ENCODE data around the gene POP4.
"Not testable (repeated sequence)": the region's sequence is repeated elsewhere in the genome, so short reads cannot be mapped to it uniquely, and the experiment has no call there.

Gene POP4, protein sequence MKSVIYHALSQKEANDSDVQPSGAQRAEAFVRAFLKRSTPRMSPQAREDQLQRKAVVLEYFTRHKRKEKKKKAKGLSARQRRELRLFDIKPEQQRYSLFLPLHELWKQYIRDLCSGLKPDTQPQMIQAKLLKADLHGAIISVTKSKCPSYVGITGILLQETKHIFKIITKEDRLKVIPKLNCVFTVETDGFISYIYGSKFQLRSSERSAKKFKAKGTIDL

DNA sequence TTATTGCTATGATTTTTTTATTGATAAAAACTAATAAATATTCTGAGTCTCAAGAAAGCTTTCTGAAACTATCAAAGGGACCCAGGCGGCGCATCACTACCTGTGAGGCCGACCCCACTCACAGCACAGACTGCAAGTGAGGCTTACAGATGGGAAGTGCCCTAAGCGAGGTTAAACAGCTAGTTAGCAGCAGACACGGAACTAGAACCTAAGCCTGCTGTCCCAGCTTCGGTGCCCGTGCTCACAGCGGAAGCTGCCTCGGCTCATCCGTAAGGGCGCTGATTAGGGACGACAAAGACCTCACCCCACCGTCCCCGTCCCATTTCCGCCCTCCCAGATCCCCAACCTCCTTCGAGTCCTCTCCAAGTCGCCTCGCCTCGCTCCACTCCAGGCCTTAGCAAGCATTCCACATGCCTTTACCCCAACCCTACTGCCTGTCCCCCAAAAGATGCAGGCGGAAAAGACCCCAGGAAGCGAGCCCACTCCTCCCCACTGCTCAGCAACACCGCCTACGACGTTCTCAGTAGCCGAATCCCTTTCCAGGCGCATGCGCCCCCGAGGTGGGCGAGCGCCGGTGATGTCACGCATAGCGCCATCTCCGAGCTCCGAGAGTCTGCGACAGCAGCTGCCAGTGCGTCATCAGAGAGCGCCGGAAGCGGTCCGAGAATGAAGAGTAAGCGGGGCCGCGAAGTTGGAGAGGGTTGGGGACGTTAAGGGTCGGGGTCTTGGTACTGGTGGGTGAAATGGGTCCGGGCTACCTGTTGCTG lies at the start of gene POP4:
Gene POP4 (plus strand): TSS at position 631 of the 767 bp plus-strand sequence. CDS start 36 bp downstream, at position 667.
- peak; percentile 97 for DNase-seq

- DNase-seq, result not testable (repeated sequence)
These were observed 47.0 kb upstream of the POP4 start for GRCh38 chr19:29559110-29559509.

DNA sequence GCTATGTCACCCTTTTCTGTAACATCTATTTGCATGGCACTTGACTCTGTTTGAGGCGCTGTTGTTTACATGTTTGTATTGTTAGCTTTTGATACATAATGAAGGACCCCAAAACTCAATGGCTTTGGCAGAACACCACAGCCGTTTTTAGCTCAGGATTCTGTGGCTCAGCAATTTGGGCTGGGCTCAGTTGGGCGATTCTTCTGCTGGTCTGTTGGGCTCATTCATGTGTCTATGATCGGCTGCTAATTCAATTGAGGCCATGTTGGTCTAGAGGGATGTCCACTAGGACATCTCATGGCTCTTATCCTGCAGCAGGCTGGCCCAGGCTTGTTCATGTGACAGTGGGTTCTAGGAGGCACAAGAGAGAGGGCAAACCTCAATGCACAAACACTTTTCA lies 46.3 kb upstream of the POP4 start:
- DNase-seq, result no peak

DNA sequence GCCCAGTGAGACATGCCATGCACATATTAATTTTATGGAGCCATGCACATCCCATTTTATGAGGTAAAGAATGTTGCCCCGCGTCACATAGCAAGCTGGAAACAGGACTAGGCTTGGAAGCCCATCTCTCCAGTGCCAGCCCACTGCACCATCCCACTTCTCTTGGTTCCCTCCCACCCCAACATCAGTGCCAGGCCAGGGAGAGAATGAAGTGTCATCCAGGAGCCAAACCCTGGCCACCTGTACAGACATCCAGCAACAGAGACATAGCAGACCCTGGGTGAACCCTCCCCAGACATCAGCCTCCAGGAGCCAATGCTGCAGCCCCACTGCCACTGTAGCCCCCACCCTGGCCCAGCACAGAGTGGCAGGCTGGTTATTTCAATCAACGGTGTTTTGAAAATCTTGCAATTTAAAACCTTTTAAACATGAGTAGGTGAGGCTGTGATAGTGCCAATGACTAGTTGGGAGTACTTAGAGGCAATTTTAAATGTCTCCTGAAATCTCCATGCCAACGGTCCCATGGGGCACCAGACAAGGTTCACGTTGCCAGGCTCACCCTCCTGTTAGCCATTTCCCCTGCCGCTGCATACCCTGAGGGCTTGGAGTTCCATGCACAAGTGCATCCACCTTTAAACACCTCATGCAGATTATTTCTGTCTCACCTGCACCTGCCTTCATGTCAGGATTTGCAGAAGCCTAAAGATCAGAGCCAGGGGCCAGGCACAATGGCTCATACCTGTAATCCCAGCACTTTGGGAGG lies 45.6 kb upstream of the POP4 start:
- no peak for DNase-seq

- no peak for DNase-seq
These were observed 44.5 kb upstream of the POP4 start for GRCh38 chr19:29561601-29562000.

GRCh38 chr19:29562299-29563297 lies 43.5 kb upstream of the POP4 start:
- no peak for DNase-seq

- no peak for DNase-seq
These were observed 42.5 kb upstream of the POP4 start for GRCh38 chr19:29563486-29564101.

GRCh38 chr19:29564574-29565005 lies 41.5 kb upstream of the POP4 start:
- DNase-seq, result no peak

DNA sequence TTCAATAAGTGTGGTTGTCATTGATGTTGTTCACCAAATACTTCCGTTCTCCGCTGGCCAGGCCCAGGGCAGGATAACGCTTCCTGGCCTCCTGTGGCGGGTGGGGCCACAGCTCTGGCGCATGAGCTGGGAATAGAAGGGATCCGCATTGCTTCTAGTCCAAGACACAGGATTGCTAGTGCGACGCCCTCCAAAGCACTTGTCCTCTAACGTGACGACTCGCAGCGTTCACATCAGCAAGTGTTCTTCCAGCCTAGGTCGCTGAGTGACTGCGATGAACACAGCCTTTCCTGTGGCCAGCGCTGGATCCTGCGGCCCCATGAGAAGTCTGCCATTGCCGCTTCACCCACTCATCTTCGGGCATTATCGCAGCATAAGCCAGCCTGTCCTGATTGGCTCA lies 40.9 kb upstream of the POP4 start:
- no peak for DNase-seq

DNA sequence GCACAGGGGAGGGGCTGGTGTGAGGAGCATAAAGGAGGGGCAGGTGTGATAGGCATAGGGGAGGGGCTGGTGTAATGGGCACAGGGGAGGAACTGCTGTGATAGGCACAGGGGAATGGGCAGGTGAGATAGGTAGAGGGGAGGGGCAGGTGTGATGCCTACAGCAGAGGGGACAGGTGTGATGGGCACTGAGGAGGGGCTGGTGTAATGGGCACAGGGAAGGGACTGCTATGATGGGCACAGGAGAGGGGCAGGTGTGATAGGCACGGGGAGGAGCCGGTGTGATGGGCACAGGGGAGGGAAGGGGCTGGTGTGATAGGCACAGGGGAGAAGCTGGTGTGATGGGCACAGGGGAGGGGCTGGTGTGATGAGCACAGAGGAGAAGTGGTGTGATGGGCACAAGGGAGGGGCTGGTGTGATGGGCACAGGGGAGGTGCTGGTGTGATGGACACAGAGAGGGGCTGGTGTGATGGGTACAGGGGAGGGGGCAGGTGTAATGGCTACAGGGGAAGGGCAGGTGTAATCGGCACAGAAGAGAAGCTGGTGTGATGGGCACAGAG lies 39.5 kb upstream of the POP4 start:
- DNase-seq, result no peak

GRCh38 chr19:29567366-29567915 lies 38.6 kb upstream of the POP4 start:
- no peak for DNase-seq

DNA sequence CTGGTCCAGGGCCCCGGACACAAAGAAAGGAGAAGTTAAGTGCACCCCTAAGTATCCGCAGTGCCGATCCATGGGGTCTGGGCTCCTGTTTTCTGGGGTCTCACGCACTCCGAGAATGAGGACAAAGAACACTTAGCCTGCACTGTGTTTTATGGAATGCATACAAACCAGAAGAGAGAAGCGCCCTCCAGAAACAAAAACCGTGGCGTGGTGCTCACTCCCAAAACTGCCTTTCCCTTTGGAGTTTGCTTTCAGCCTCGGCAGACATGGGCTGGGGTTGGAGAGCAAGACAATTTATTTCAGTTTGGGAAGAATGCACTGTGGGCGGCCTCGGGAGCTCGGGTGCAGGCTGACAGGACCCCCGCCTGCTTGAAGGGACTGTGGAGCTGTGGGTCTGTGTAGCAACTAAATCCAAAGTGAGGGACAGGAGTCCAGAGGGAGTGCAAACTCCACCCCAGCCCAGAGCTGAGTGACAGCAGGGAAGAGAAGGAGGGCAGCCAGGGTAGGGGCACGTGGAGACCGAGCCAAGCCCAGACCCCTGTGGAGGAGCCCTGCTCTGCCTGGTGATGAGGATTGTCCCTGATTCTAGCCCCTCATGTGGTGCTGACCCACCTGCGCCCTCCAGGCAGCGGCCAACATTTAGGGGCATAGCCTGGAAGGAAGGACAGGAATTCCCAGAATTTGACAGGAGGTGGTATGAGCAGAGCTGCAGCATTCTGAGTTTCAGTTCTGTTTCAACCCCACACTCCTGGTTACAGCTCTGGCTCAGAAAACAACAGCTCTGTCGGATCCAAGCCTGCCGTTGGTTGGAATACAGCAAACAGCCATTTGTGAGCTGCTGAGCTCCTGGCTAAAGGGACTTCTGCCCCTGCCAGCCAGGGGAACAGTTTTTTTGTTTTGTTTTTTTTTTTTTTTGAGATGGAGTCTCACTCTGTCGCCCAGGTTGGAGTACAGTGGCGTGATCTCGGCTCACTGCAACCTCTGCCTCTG lies 37.8 kb upstream of the POP4 start:
- no peak for DNase-seq

DNA sequence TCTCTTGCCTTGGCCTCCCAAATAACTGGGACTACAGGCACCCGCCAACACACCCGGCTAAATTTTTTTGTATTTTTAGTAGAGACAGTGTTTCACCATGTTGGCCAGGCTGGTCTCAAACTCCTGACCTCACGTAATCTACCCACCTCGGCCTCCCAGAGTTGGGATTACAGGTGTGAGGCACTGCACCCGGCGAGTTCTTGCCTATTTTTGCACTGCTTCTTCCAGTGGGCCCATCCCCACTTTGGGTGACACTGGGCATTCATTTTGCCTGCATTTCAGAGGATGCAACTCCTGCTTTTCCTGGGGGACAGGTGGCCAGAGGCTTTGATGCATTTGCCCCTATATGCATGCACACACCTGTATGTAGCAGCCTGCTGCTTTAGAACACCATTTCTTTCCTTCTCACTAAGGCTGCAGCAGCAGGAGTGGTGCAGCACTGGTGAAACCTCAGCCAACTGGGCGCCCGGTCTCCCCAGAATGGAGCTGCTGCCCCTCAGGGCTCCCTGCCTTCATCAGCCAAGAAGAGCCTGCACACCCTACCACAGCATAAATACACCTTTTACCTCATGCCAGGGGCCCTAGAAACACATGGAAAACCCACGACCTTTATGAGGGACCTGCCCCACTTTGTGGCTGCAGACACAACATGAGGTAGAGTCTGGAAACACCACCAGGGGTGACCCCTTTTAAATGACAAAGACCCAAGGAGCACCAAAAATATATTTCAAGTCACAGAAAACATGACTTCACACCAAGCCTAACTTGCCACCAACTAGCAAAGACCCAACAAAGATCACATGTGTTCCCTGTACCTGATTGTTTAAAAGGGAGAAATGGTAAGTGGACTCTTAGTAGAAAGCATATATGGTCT lies 36.8 kb upstream of the POP4 start:
- no peak for DNase-seq

- DNase-seq, result no peak
These were observed 34.9 kb upstream of the POP4 start for GRCh38 chr19:29571181-29571580.

GRCh38 chr19:29573486-29573885 lies 32.6 kb upstream of the POP4 start:
- DNase-seq, result no peak

DNA sequence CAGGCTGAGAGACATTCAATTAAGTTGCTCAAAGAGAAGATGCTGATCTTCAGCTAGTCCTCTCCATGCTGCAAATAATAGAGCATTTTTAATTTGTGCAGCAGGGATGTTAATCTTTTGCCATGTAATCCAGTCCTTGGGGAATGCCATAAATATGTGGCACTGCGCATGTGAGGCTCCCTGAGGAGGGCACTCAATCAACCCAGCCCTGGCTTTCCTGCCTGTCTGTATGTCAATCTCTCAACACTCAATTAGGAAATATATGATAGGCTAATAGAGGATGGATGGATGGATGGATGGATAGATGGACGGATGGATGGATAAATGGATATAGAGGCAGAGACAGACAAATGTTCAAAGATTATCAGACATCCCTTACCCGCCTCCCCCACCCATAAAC lies 31.6 kb upstream of the POP4 start:
- DNase-seq, result no peak

DNA sequence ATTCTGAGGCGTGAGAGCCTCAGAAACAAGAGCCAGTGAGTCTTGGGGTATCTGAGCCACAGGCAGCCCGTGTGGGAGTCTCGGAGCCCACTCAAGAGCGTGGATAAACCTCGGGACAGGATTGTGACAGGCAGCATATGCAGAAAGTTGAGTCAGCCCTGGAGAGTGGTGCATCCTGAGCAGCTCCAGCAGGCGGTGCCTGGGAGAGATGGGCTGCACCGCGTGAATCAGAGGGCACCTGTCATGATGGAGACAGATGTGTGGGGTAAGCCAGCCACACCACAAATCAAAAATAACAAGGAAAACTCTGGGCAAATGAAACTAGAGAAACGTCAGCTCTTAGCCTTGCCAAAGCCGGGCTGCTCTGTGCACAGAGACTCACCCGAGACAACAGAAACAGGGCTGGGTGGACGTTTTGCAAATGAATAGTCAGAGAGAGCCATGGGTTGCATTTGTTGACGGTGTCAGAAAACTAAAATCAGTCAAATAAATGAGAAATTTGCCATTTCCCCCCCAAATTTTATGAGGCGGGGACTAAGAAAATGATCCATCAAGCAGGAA lies 30.0 kb upstream of the POP4 start:
- DNase-seq, result no peak

- no peak for DNase-seq
These were observed 29.1 kb upstream of the POP4 start for GRCh38 chr19:29576761-29577648.
